ENCODE data around the gene ZDHHC1. TPM values are rescaled to one million over a fixed set of nuclear protein-coding genes. Genes with fewer than 3 reads are reported as not detected.
"Not testable (repeated sequence)": the region's sequence is repeated elsewhere in the genome, so short reads cannot be mapped to it uniquely, and the experiment has no call there.

ZDHHC1 gene
- polyA plus RNA-seq, 3 donors: 3.3 to 14.2 (median 6.0) TPM

DNA sequence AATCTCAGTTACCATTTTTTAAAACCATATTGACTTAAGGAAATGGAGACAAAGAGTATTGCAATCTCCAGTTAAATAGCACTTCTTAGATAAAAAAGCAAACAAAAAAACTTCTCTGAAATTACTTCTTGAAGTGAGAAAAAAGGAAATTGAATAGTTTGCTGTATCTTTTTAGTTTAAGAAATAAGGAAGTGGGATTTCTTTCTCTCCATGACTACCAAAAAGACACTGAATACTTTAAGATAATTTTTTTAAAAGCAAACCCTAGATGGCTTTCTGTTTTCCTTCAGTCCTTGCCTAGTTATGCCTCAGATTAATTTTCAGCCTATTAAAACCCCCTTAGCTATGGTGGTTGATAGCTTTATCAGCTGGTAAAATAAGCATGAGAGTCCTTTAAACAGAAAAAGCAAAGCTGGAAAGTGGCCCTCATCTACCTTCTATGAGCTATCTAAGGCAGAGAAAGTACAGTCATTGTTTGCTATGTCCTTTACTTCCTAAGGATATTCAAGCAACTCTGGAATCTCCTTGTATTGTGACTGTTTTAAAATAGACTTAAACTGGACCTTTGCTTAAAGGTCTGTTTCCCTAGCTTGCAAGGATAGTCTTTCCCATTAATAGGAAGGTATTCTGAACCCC, 51.6 kb downstream of the ZDHHC1 start:
- TF ChIP-seq, protein P1, sequence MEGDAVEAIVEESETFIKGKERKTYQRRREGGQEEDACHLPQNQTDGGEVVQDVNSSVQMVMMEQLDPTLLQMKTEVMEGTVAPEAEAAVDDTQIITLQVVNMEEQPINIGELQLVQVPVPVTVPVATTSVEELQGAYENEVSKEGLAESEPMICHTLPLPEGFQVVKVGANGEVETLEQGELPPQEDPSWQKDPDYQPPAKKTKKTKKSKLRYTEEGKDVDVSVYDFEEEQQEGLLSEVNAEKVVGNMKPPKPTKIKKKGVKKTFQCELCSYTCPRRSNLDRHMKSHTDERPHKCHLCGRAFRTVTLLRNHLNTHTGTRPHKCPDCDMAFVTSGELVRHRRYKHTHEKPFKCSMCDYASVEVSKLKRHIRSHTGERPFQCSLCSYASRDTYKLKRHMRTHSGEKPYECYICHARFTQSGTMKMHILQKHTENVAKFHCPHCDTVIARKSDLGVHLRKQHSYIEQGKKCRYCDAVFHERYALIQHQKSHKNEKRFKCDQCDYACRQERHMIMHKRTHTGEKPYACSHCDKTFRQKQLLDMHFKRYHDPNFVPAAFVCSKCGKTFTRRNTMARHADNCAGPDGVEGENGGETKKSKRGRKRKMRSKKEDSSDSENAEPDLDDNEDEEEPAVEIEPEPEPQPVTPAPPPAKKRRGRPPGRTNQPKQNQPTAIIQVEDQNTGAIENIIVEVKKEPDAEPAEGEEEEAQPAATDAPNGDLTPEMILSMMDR (IDR thresholded peaks at IDR 0.05): no peak
- Histone ChIP-seq H3K27ac (ENCODE audit: low read depth in 1 of 2, low read length in 2 of 2) (peak overlapping the region in 1 of 2 donors; percentile 74), H3K9me3 (replicated peaks in 1 of 2; ENCODE audit: control insufficient read depth in 1 of 2, insufficient read depth in 1 of 2, low read length in 2 of 2) (no peaks in the 10 kb centered on the region), H4K20me1 (ENCODE audit: insufficient read depth, low read length) (no peaks in the 10 kb centered on the region), H3K36me3 (replicated peaks in 1 of 2; ENCODE audit: control insufficient read depth in 1 of 2, insufficient read depth in 2 of 2, low read length in 2 of 2) (no peaks in the 10 kb centered on the region), H3K4me3 (replicated peaks in 1 of 3; ENCODE audit: low read depth in 2 of 3, low read length in 3 of 3) (peak overlapping the region in 1 of 3 experiments; percentile 38), H2AFZ (ENCODE audit: insufficient read depth, low read depth, low read length, poor library complexity, severe bottlenecking) (no peak overlapping the region), H3K79me2 (ENCODE audit: insufficient read depth, low read length) (no peaks in the 10 kb centered on the region), H3K9ac (ENCODE audit: insufficient read depth, low read length, poor library complexity, severe bottlenecking) (no peak overlapping the region), H3K4me1 (ENCODE audit: control insufficient read depth in 1 of 2, insufficient read depth in 2 of 2, low read length in 2 of 2) (peaks cover 30 to 31% of the 10 kb centered on the region in 2 donors), H3K27me3 (ENCODE audit: control insufficient read depth in 2 of 2, insufficient read depth in 2 of 2, low read length in 2 of 2) (no peaks in the 10 kb centered on the region), H3K4me2 (replicated peaks; ENCODE audit: extremely low read depth, low read length, poor library complexity, severe bottlenecking) (peak overlapping the region; percentile 57)
- H3K27ac Mint-ChIP-seq: peak overlapping the region in 6 of 7 donors; percentile 55 to 91 (median 81)
- DNase-seq: peak in 2 of 3 donors; percentile 24 to 38
- no peaks in the 10 kb centered on the region for H3K36me3 Mint-ChIP-seq
- no peaks in the 10 kb centered on the region for H3K27me3 Mint-ChIP-seq (ENCODE audit: low read depth in 3 of 3)
- peak overlapping the region; percentile 4 to 73 for H3K4me3 Mint-ChIP-seq
- peaks cover 28% of the 10 kb centered on the region for H3K4me1 Mint-ChIP-seq
- no peaks in the 10 kb centered on the region for H3K9me3 Mint-ChIP-seq
- intact Hi-C loops (cut with micrococcal nuclease): no loop called here

DNA sequence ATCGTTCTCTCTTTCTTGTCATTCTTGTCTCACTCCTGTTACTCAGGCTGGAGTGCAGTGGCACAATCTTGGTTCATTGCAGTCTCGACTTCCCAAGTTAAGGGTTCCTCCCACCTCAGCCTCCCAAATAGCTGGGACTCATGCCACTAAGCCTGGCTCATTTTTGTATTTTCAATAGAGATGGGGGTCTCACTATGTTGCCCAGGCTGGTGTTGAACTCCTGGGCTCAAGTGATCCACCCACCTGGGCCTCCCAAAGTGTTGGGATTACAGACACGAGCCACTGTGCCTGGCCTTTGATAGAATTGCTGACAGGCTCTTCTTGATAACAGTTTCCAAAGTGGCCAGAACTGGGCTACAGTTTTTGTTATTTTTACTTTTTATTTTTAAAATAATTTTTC, 55.2 kb downstream of the ZDHHC1 start:
- no peaks in the 10 kb centered on the region for H3K79me2 ChIP-seq (ENCODE audit: insufficient read depth, low read length)
- H3K4me1 ChIP-seq (ENCODE audit: control insufficient read depth in 1 of 2, insufficient read depth in 2 of 2, low read length in 2 of 2): peaks cover 20 to 23% of the 10 kb centered on the region in 2 donors
- H3K4me3 Mint-ChIP-seq: no peak overlapping the region
- intact Hi-C loops (cut with micrococcal nuclease): no loop called here
- peaks cover 0 to 2% (median 0%) of the 10 kb centered on the region in 3 donors for H3K27me3 Mint-ChIP-seq (ENCODE audit: low read depth in 3 of 3)
- no peak overlapping the region for H3K27ac ChIP-seq (ENCODE audit: low read depth in 1 of 2, low read length in 2 of 2)
- DNase-seq: no peak
- no peaks in the 10 kb centered on the region for H3K36me3 Mint-ChIP-seq
- H3K36me3 ChIP-seq (replicated peaks in 1 of 2; ENCODE audit: control insufficient read depth in 1 of 2, insufficient read depth in 2 of 2, low read length in 2 of 2): no peaks in the 10 kb centered on the region
- H3K9me3 ChIP-seq (replicated peaks in 1 of 2; ENCODE audit: control insufficient read depth in 1 of 2, insufficient read depth in 1 of 2, low read length in 2 of 2): no peaks in the 10 kb centered on the region
- H4K20me1 ChIP-seq (ENCODE audit: insufficient read depth, low read length): no peaks in the 10 kb centered on the region
- H3K4me1 Mint-ChIP-seq: peaks cover 29% of the 10 kb centered on the region
- no peak overlapping the region for H3K9ac ChIP-seq (ENCODE audit: insufficient read depth, low read length, poor library complexity, severe bottlenecking)
- TF ChIP-seq, protein P1 (IDR thresholded peaks at IDR 0.05): no peak
- no peaks in the 10 kb centered on the region for H3K27me3 ChIP-seq (ENCODE audit: control insufficient read depth in 2 of 2, insufficient read depth in 2 of 2, low read length in 2 of 2)
- no peak overlapping the region for H3K27ac Mint-ChIP-seq
- no peak overlapping the region for H3K4me3 ChIP-seq (replicated peaks in 1 of 3; ENCODE audit: low read depth in 2 of 3, low read length in 3 of 3)
- no peak overlapping the region for H2AFZ ChIP-seq (ENCODE audit: insufficient read depth, low read depth, low read length, poor library complexity, severe bottlenecking)
- no CpG with 5 or more reads among the region's 3 CpGs for WGBS (ENCODE audit: insufficient coverage)
- H3K9me3 Mint-ChIP-seq: no peaks in the 10 kb centered on the region
- no peak overlapping the region for H3K4me2 ChIP-seq (replicated peaks; ENCODE audit: extremely low read depth, low read length, poor library complexity, severe bottlenecking)

DNA sequence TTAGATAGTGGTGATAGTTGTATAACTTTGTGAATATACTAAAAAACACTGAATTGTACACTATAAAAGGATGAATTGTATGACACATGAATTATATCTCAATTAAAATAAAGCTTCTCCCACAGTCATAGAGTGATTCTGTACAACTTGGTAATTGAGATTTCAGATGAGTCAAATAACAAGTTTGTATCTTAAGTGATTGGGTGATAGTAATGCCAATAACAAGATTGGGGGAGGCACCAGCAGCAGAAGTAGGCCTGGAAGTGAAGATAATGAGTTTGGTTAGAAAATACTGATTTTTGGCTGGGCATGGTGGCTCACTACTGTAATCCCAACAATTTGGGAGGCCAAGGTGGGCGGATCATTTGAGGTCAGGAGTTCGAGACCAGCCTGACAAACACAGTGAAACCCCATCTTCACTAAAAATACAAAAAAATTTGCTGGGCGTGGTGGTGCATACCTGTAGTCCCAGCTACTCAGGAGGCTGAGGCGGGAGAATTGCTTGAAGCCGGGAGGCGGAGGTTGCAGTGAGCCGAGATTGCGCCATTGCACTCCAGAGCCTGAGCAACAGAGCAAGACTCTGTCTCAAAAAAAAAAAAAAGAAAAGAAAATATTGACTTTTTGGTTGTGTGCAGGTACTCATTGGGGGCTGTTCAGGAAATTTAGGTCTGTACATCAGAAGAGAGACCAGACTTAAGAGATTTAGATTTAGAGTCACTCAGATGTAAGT, 56.6 kb downstream of the ZDHHC1 start:
- not testable (repeated sequence) for H3K4me1 ChIP-seq (ENCODE audit: control insufficient read depth in 1 of 2, insufficient read depth in 2 of 2, low read length in 2 of 2); H3K9me3 ChIP-seq (replicated peaks in 1 of 2; ENCODE audit: control insufficient read depth in 1 of 2, insufficient read depth in 1 of 2, low read length in 2 of 2); H3K27ac Mint-ChIP-seq; DNase-seq; H3K4me3 Mint-ChIP-seq; H3K36me3 ChIP-seq (replicated peaks in 1 of 2; ENCODE audit: control insufficient read depth in 1 of 2, insufficient read depth in 2 of 2, low read length in 2 of 2); H3K9ac ChIP-seq (ENCODE audit: insufficient read depth, low read length, poor library complexity, severe bottlenecking); H3K4me2 ChIP-seq (replicated peaks; ENCODE audit: extremely low read depth, low read length, poor library complexity, severe bottlenecking); H3K36me3 Mint-ChIP-seq; H3K27me3 Mint-ChIP-seq (ENCODE audit: low read depth in 3 of 3); H2AFZ ChIP-seq (ENCODE audit: insufficient read depth, low read depth, low read length, poor library complexity, severe bottlenecking); H3K27me3 ChIP-seq (ENCODE audit: control insufficient read depth in 2 of 2, insufficient read depth in 2 of 2, low read length in 2 of 2); H3K27ac ChIP-seq (ENCODE audit: low read depth in 1 of 2, low read length in 2 of 2); H4K20me1 ChIP-seq (ENCODE audit: insufficient read depth, low read length); H3K79me2 ChIP-seq (ENCODE audit: insufficient read depth, low read length); H3K9me3 Mint-ChIP-seq; H3K4me3 ChIP-seq (replicated peaks in 1 of 3; ENCODE audit: low read depth in 2 of 3, low read length in 3 of 3)
- peaks cover 16% of the 10 kb centered on the region for H3K4me1 Mint-ChIP-seq
- intact Hi-C loops (cut with micrococcal nuclease): loop anchor here in 1 of 2 donors (10.0 kb wide), 1 partner anchor 45 kb away; no protein-coding TSS in a partner anchor
- 81% methylated on average over 6 of the region's 8 CpGs for WGBS (ENCODE audit: insufficient coverage)
